Trophoblast cell (in vitro differentiated cells and primary cell): ENCODE data around the gene SH3BP4.
A peak's percentile ranks its signal among the peaks of the same experiment; 100 is the strongest.

Experiments used
- DNase-seq, 2 donors: peaks; one replicate each; pipeline ENCODE4 v3.0.0-alpha.2; 2016
- H2AFZ ChIP-seq: 2 replicates; pipeline ENCODE4 v1.6.1; 2013; ENCODE audit warnings: low read length, moderate library complexity, mild to moderate bottlenecking; ENCODE audit not compliant: insufficient read depth, poor library complexity
- H2AK5ac ChIP-seq: 2 replicates; pipeline ENCODE4 v1.6.1; 2013; ENCODE audit warnings: mild to moderate bottlenecking, low read length
- H2BK120ac ChIP-seq: 2 replicates; pipeline ENCODE4 v1.6.1; 2013; ENCODE audit warnings: low read length, mild to moderate bottlenecking, moderate library complexity; ENCODE audit not compliant: insufficient read depth, poor library complexity
- H2BK12ac ChIP-seq: 2 replicates; pipeline ENCODE4 v1.6.1; 2013; ENCODE audit warnings: mild to moderate bottlenecking, low read length, moderate library complexity
- H2BK5ac ChIP-seq: 2 replicates; pipeline ENCODE4 v1.6.1; 2013; ENCODE audit warnings: low read length, low read depth, moderate library complexity, mild to moderate bottlenecking; ENCODE audit not compliant: poor library complexity
- H3K14ac ChIP-seq: 2 replicates; pipeline ENCODE4 v1.6.1; 2013; ENCODE audit warnings: mild to moderate bottlenecking, low read length
- H3K18ac ChIP-seq: 2 replicates; pipeline ENCODE4 v1.6.1; 2013; ENCODE audit warnings: mild to moderate bottlenecking, low read length
- H3K23ac ChIP-seq: 2 replicates; pipeline ENCODE4 v1.6.1; 2013; ENCODE audit warnings: low read length
- H3K27ac ChIP-seq: 2 replicates; pipeline ENCODE4 v1.5.1; 2013; ENCODE audit warnings: low read depth, mild to moderate bottlenecking, inconsistent platforms, low read length, moderate library complexity
- H3K27me3 ChIP-seq: 2 replicates; pipeline ENCODE4 v1.6.1; 2013; ENCODE audit warnings: inconsistent platforms, mild to moderate bottlenecking, low read length, moderate library complexity; ENCODE audit not compliant: insufficient read depth
- H3K36me3 ChIP-seq, 2 experiments: 1 replicate in 1 of 2; 2 replicates in 1 of 2; pipeline ENCODE4 v1.6.1; 2013; ENCODE audit warnings: low read length in 2 of 2, mild to moderate bottlenecking in 2 of 2, moderate library complexity in 1 of 2; ENCODE audit not compliant: insufficient read depth in 2 of 2, control insufficient read depth in 1 of 2
- H3K4ac ChIP-seq: 2 replicates; pipeline ENCODE4 v1.6.1; 2013; ENCODE audit warnings: low read depth, mild to moderate bottlenecking, low read length, moderate library complexity
- H3K4me1 ChIP-seq, 2 experiments: 1 replicate in 1 of 2; 2 replicates in 1 of 2; pipeline ENCODE4 v1.6.1; 2013; ENCODE audit warnings: low read length in 2 of 2, mild to moderate bottlenecking in 2 of 2, moderate library complexity in 1 of 2; ENCODE audit not compliant: insufficient read depth in 2 of 2, control insufficient read depth in 1 of 2
- H3K4me2 ChIP-seq: 2 replicates; pipeline ENCODE4 v1.6.1; 2013; ENCODE audit warnings: inconsistent platforms, mild to moderate bottlenecking, low read length, moderate library complexity
- H3K4me3 ChIP-seq: 2 replicates; pipeline ENCODE4 v1.5.1; 2013; ENCODE audit warnings: mild to moderate bottlenecking, low read depth, low read length, inconsistent platforms
- H3K79me1 ChIP-seq: one replicate; pipeline ENCODE4 v1.6.1; 2013; ENCODE audit warnings: low read length
- H3K79me2 ChIP-seq: 2 replicates; pipeline ENCODE4 v1.6.1; 2013; ENCODE audit warnings: low read length, mild to moderate bottlenecking; ENCODE audit not compliant: control insufficient read depth, insufficient read depth, poor library complexity
- H3K9ac ChIP-seq: 2 replicates; pipeline ENCODE4 v1.6.1; 2013; ENCODE audit warnings: mild to moderate bottlenecking, low read length
- H3K9me3 ChIP-seq: 2 replicates; pipeline ENCODE4 v1.6.1; 2013; ENCODE audit warnings: low read depth, mild to moderate bottlenecking, control low read depth, inconsistent platforms, low read length; ENCODE audit not compliant: insufficient read depth
- H4K12ac ChIP-seq: 2 replicates; pipeline ENCODE4 v1.6.1; 2013; ENCODE audit warnings: low read depth, mild to moderate bottlenecking, low read length, moderate library complexity
- H4K8ac ChIP-seq: 2 replicates; pipeline ENCODE4 v1.6.1; 2013; ENCODE audit warnings: low read depth, mild to moderate bottlenecking, low read length, moderate library complexity
- H4K91ac ChIP-seq: one replicate; pipeline ENCODE4 v1.6.1; 2013; ENCODE audit warnings: low read depth, mild to moderate bottlenecking, low read length, moderate library complexity
- WGBS: extraction: QIAGEN DNeasy Blood & Tissue Kit; methylation state at CpG from one replicate; pipeline ENCODE4 v1.1.7; 2013; ENCODE audit warnings: missing lambda C conversion rate; ENCODE audit not compliant: insufficient read length, insufficient coverage; ENCODE audit errors: extremely low coverage; 5-methylcytosine and 5-hydroxymethylcytosine counted together

SH3BP4 gene

DNA sequence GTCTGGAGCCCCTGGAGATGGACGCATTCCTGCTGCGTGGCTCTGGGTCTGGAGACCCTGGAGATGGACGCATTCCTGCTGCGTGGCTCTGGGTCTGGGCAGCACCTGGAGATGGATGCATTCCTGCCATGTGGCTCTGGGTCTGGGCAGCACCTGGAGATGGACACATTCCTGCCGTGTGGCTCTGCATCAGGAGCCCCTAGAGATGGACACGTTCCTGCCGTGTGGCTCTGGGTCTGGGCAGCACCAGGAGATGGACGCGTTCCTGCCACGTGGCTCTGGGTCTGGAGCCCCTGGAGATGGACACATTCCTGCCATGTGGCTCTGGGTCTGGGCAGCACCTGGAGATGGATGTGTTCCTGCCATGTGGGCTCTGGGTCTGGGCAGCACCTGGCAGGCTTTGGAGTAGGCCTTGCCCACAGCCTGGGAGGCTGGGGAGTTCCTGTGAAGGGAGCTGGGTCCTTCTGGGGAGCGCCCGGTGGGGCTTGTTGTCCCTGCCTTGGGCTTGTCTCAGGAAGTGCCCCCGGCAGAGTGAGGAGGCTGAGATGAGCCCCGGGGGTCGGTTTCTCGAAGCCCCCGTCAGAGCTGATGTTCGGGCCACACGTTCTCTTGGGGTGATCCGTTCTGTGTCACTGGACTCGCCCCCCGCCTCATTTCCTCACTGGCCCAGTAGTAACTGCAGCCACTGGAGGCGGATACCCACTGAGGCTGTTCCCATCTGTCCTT, 41.0 kb downstream of the SH3BP4 start:
- Histone ChIP-seq H3K79me2 (peaks cover 26% of the 10 kb centered on the region), H3K4me3 (no peak overlapping the region), H2BK5ac (no peak overlapping the region), H3K23ac (no peak overlapping the region), H2AFZ (no peak overlapping the region), H4K8ac (no peak overlapping the region), H3K14ac (peak overlapping the region; percentile 10), H3K4ac (peak overlapping the region; percentile 82), H3K9ac (no peak overlapping the region), H4K91ac (no peak overlapping the region), H4K12ac (no peak overlapping the region), H2BK120ac (no peak overlapping the region), H2AK5ac (peak overlapping the region; percentile 28), H3K79me1 (peaks cover 31% of the 10 kb centered on the region), H3K27ac (no peak overlapping the region), H3K18ac (peak overlapping the region; percentile 3), H3K27me3 (no peaks in the 10 kb centered on the region), H3K4me1 (peaks cover 39 to 47% of the 10 kb centered on the region in 2 experiments), H3K36me3 (peaks cover 3 to 18% of the 10 kb centered on the region in 2 experiments), H3K9me3 (peaks cover 9% of the 10 kb centered on the region), H3K4me2 (no peak overlapping the region), H2BK12ac (no peak overlapping the region)
- WGBS = no CpG with 5 or more reads among the region's 23 CpGs
- DNase-seq = no peak

DNA sequence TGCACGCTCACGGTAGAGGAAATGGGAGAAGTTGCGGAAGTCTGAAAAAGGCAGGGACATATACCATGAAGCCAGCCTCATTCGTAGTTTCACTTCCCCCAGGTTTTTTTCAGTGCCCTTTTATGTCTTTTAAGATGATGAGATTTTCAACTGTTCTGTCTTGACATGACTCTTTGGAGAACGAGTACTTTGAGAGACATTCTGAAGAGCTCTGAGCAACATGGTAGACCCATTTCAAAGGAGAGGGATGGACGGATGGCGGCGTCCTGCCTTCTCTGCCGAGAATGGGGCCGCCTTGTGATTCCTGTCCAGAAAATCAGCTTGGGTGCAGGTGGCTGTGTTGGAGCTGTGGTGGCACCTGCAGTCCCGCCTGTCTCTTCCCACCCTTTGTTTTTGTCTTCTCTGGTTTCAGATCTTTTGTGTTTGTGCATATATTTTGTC, 41.7 kb downstream of the SH3BP4 start:
- H3K4me3 ChIP-seq = no peak overlapping the region

DNA sequence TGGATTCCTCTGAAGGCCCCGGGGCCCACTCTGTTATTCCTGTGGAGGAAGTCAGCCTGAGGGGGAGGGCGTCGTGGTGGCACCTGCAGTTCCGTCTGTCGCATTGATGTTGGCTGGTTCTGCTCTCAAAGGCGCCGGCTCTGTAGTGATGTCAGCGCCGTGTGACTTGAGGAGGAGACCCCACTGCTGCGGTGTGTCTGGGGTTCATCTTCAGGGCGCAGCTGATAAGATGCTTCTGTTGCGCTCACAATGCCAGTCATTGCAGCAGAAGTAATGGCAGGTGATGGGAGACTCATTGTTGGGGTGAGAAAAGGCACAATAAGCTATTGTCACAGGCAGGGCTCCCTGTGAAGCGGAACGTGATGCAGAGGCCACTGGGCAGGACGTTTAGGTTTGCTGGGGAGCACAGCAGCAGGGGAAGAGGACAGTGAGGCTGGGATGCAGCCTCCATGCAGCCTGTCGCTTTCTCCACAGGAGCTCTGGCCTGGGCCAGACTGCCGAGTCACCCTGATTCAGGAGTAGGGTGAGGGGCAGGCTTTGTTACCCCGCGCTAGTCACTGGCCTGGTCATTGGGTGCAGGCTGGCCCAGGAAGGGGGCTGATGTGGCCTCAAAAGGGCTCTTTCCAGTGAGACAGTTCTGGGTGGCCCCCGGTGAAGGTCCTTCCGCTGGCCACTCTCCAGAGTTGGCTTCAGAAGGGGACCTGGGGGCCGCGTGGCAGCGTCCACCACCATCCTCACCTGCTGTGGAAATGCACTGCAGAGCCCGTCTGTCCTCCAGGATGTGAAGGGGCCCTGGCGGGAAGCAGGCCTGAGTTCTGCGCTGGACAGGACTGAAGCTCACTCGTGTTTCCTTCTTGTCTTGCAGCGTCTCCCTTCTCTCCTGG, 42.9 kb downstream of the SH3BP4 start:
- Histone ChIP-seq H4K12ac (no peak overlapping the region), H4K8ac (no peak overlapping the region), H3K4me1 (peaks cover 45 to 56% of the 10 kb centered on the region in 2 experiments), H3K27ac (peak overlapping the region; percentile 71), H2BK12ac (no peak overlapping the region), H3K9ac (no peak overlapping the region), H4K91ac (peak overlapping the region; percentile 78), H2BK120ac (no peak overlapping the region), H3K9me3 (peaks cover 9% of the 10 kb centered on the region), H3K79me2 (peaks cover 21% of the 10 kb centered on the region), H3K4ac (peak overlapping the region; percentile 54), H3K79me1 (peaks cover 31% of the 10 kb centered on the region), H2AK5ac (peak overlapping the region; percentile 45), H3K36me3 (peaks cover 5 to 18% of the 10 kb centered on the region in 2 experiments), H2BK5ac (peak overlapping the region; percentile 62), H3K4me2 (no peak overlapping the region), H3K4me3 (no peak overlapping the region), H3K23ac (no peak overlapping the region), H3K18ac (peak overlapping the region; percentile 86), H3K14ac (peak overlapping the region; percentile 2), H3K27me3 (no peaks in the 10 kb centered on the region), H2AFZ (peak overlapping the region; percentile 18)
- DNase-seq = no peak
- WGBS = no CpG with 5 or more reads among the region's 29 CpGs

More for the DNA sequence above, 41.7 kb downstream of the SH3BP4 start:
- Histone ChIP-seq H3K27ac (no peak overlapping the region), H3K79me2 (peaks cover 26% of the 10 kb centered on the region), H4K12ac (no peak overlapping the region), H2BK12ac (no peak overlapping the region), H4K8ac (no peak overlapping the region), H2AK5ac (no peak overlapping the region), H2BK5ac (no peak overlapping the region), H3K9me3 (peaks cover 9% of the 10 kb centered on the region), H3K23ac (no peak overlapping the region), H3K4ac (no peak overlapping the region), H3K9ac (no peak overlapping the region), H2AFZ (no peak overlapping the region), H3K36me3 (peaks cover 5 to 18% of the 10 kb centered on the region in 2 experiments), H3K18ac (no peak overlapping the region), H3K14ac (no peak overlapping the region), H3K4me2 (no peak overlapping the region), H3K79me1 (peaks cover 31% of the 10 kb centered on the region), H2BK120ac (no peak overlapping the region), H3K4me1 (peaks cover 42 to 51% of the 10 kb centered on the region in 2 experiments), H3K27me3 (no peaks in the 10 kb centered on the region), H4K91ac (no peak overlapping the region)
- DNase-seq = no peak
- whole genome bisulfite sequencing = no CpG with 5 or more reads among the region's 11 CpGs

DNA sequence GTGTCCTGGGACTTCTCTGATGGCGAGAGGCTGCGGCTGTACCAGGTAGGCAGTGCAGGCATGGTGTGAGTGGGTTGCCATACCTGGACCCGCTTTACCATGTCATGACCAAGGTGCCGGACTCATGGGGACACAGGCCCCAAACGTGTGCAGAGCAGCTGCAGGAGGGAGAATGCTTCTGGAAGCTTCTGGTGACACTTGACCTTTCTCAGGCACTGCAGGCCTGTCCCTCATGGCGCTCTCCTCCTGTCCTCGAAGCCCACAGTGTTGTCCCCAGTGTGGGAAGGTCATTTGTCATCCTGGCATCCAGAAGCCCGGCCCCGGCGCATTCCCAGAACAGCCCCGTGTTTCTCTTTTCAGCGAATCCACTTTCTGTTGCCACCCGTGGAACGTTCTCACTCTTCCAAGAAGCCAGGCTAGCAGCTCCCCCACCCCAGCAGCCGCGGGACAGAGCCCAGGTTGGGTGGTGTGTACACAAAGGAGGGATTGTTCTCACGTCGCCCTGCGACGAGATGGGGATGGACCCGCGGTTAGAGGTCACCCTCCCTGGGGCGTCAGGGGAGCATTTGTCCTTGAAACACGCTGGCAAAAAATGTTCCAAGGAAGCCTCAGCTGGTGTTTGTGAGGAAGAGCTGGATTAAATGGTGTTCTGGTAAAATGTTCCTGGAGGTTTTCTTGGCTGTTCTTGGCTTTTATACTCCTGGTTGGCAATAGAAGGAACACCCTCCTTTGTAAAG, 43.7 kb downstream of the SH3BP4 start:
- Histone ChIP-seq H3K4me2 (no peak overlapping the region), H3K4ac (peak overlapping the region; percentile 2), H2BK120ac (peak overlapping the region; percentile 87), H3K9me3 (peaks cover 9% of the 10 kb centered on the region), H4K12ac (no peak overlapping the region), H3K9ac (no peak overlapping the region), H3K36me3 (peaks cover 6 to 18% of the 10 kb centered on the region in 2 experiments), H4K91ac (peak overlapping the region; percentile 78), H3K14ac (peak overlapping the region; percentile 2), H4K8ac (peak overlapping the region; percentile 59), H2BK12ac (peak overlapping the region; percentile 90), H2AK5ac (peak overlapping the region; percentile 73), H2BK5ac (peak overlapping the region; percentile 62), H3K79me1 (peaks cover 31% of the 10 kb centered on the region), H3K23ac (no peak overlapping the region), H3K18ac (peak overlapping the region; percentile 86), H3K4me3 (no peak overlapping the region), H2AFZ (no peak overlapping the region), H3K27me3 (no peaks in the 10 kb centered on the region), H3K27ac (peak overlapping the region; percentile 71), H3K4me1 (peaks cover 51 to 64% of the 10 kb centered on the region in 2 experiments), H3K79me2 (peaks cover 21% of the 10 kb centered on the region)
- WGBS = no CpG with 5 or more reads among the region's 24 CpGs
- no peak for DNase-seq
